ENCODE measurements around the gene ACE. TPM values are rescaled to one million over a fixed set of nuclear protein-coding genes. Genes with fewer than 3 reads are reported as not detected.

The ACE gene
- total RNA-seq, 1 experiment from 2014 or later, result 0.76 TPM

- Histone ChIP-seq H4K20me1 (ENCODE audit: insufficient read depth) (no peaks in the 10 kb centered on the region), H3K36me3 (ENCODE audit: low read depth) (no peaks in the 10 kb centered on the region), H3K9me3 (ENCODE audit: insufficient read depth, low read depth) (no peaks in the 10 kb centered on the region), H3K27me3 (ENCODE audit: insufficient read depth, low read depth) (peaks cover 73% of the 10 kb centered on the region), H3K4me2 (no peak overlapping the region), H3K4me3 (no peak overlapping the region), H2AFZ (no peak overlapping the region), H3K27ac (no peak overlapping the region), H3K4me1 (replicated peaks; ENCODE audit: insufficient read depth) (no peaks in the 10 kb centered on the region), H3K79me2 (ENCODE audit: low read depth) (no peaks in the 10 kb centered on the region), H3K9me2 (ENCODE audit: insufficient read depth) (no peaks in the 10 kb centered on the region), H3F3A (ENCODE audit: insufficient read depth, low read depth) (no peaks in the 10 kb centered on the region)
- POLR2A ChIA-PET (ENCODE audit: unreplicated experiment), result no interaction called here
- CTCF ChIA-PET, result no interaction called here
- TF ChIP-seq EZH2 (IDR thresholded peaks at IDR 0.05; ENCODE audit: low read depth), result no peak
- TF ChIP-seq, protein P1, sequence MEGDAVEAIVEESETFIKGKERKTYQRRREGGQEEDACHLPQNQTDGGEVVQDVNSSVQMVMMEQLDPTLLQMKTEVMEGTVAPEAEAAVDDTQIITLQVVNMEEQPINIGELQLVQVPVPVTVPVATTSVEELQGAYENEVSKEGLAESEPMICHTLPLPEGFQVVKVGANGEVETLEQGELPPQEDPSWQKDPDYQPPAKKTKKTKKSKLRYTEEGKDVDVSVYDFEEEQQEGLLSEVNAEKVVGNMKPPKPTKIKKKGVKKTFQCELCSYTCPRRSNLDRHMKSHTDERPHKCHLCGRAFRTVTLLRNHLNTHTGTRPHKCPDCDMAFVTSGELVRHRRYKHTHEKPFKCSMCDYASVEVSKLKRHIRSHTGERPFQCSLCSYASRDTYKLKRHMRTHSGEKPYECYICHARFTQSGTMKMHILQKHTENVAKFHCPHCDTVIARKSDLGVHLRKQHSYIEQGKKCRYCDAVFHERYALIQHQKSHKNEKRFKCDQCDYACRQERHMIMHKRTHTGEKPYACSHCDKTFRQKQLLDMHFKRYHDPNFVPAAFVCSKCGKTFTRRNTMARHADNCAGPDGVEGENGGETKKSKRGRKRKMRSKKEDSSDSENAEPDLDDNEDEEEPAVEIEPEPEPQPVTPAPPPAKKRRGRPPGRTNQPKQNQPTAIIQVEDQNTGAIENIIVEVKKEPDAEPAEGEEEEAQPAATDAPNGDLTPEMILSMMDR (conservative IDR thresholded peaks at IDR 0.05), result no peak
- no TSS peak for BruUV-seq (replicated peaks)
- intact Hi-C loops (cut with micrococcal nuclease; ENCODE audit: unreplicated experiment), result no loop called here
- DNase-seq, result no peak
Observed at GRCh38 chr17:63491977-63492618, 15.2 kb downstream of the ACE start.

DNA sequence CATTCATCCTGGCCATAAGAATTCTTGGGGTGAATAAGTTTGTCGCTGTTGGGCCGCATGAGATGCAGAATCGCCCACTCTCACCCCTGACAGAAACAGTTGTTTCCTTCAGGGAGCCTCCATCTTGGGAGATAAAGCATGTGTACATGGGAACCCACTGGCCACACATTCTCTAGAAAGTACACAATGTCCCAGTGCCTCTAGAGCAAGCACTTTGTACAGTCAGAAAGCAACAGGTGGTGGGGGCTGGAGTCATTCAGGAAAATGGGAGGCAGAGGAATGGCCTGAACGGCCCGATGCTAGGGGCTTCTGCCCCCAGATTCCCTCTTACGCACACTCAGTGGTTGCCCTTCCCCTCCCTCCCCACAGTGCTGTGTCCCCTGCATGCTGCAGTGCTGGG is 16.1 kb downstream of the ACE start:
- BruUV-seq (replicated peaks), result no TSS peak
- ChIA-PET CTCF (no interaction called here), POLR2A (ENCODE audit: unreplicated experiment) (no interaction called here)
- Histone ChIP-seq H3K4me1 (replicated peaks; ENCODE audit: insufficient read depth) (no peaks in the 10 kb centered on the region), H3K4me3 (no peak overlapping the region), H4K20me1 (ENCODE audit: insufficient read depth) (no peaks in the 10 kb centered on the region), H3F3A (ENCODE audit: insufficient read depth, low read depth) (no peaks in the 10 kb centered on the region), H3K4me2 (no peak overlapping the region), H3K79me2 (ENCODE audit: low read depth) (no peaks in the 10 kb centered on the region), H2AFZ (no peak overlapping the region), H3K27me3 (ENCODE audit: insufficient read depth, low read depth) (peaks cover 69% of the 10 kb centered on the region), H3K9me3 (ENCODE audit: insufficient read depth, low read depth) (no peaks in the 10 kb centered on the region), H3K27ac (no peak overlapping the region), H3K9me2 (ENCODE audit: insufficient read depth) (no peaks in the 10 kb centered on the region), H3K36me3 (ENCODE audit: low read depth) (no peaks in the 10 kb centered on the region)
- DNase-seq, result no peak
- TF ChIP-seq, protein P1 (conservative IDR thresholded peaks at IDR 0.05), result no peak
- no peak for TF ChIP-seq EZH2 (IDR thresholded peaks at IDR 0.05; ENCODE audit: low read depth)
- intact Hi-C loops (cut with micrococcal nuclease; ENCODE audit: unreplicated experiment), result no loop called here

DNA sequence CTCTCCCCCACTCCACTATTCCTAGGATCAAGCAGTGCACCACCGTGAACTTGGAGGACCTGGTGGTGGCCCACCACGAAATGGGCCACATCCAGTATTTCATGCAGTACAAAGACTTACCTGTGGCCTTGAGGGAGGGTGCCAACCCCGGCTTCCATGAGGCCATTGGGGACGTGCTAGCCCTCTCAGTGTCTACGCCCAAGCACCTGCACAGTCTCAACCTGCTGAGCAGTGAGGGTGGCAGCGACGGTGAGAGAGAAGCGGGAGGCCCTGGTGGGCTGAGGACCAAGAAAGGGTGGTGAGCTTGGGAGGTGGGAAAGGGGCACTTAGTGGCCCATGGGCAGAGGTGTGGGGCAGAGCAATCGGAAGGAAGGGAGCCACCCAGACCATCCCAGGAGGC is 16.6 kb downstream of the ACE start:
- H3K9me3 ChIP-seq (ENCODE audit: insufficient read depth, low read depth), result no peaks in the 10 kb centered on the region
- no peaks in the 10 kb centered on the region for H3K79me2 ChIP-seq (ENCODE audit: low read depth)
- no peak overlapping the region for H3K4me2 ChIP-seq
- no peak for DNase-seq
- CTCF ChIA-PET, result no interaction called here
- H3K27ac ChIP-seq, result no peak overlapping the region
- H3K4me1 ChIP-seq (replicated peaks; ENCODE audit: insufficient read depth), result no peaks in the 10 kb centered on the region
- no peaks in the 10 kb centered on the region for H3K9me2 ChIP-seq (ENCODE audit: insufficient read depth)
- H3K36me3 ChIP-seq (ENCODE audit: low read depth), result no peaks in the 10 kb centered on the region
- H2AFZ ChIP-seq, result no peak overlapping the region
- H3K4me3 ChIP-seq, result no peak overlapping the region
- no peaks in the 10 kb centered on the region for H4K20me1 ChIP-seq (ENCODE audit: insufficient read depth)
- no TSS peak for BruUV-seq (replicated peaks)
- intact Hi-C loops (cut with micrococcal nuclease; ENCODE audit: unreplicated experiment), result no loop called here
- TF ChIP-seq EZH2 (IDR thresholded peaks at IDR 0.05; ENCODE audit: low read depth), result no peak
- TF ChIP-seq, protein P1 (conservative IDR thresholded peaks at IDR 0.05), result no peak
- peaks cover 68% of the 10 kb centered on the region for H3K27me3 ChIP-seq (ENCODE audit: insufficient read depth, low read depth)
- POLR2A ChIA-PET (ENCODE audit: unreplicated experiment), result no interaction called here
- no peaks in the 10 kb centered on the region for H3F3A ChIP-seq (ENCODE audit: insufficient read depth, low read depth)
